Measurements from ENCODE around the gene HSPA12B. TPM values are rescaled to one million over a fixed set of nuclear protein-coding genes. Genes with fewer than 3 reads are reported as not detected.

The HSPA12B gene, protein sequence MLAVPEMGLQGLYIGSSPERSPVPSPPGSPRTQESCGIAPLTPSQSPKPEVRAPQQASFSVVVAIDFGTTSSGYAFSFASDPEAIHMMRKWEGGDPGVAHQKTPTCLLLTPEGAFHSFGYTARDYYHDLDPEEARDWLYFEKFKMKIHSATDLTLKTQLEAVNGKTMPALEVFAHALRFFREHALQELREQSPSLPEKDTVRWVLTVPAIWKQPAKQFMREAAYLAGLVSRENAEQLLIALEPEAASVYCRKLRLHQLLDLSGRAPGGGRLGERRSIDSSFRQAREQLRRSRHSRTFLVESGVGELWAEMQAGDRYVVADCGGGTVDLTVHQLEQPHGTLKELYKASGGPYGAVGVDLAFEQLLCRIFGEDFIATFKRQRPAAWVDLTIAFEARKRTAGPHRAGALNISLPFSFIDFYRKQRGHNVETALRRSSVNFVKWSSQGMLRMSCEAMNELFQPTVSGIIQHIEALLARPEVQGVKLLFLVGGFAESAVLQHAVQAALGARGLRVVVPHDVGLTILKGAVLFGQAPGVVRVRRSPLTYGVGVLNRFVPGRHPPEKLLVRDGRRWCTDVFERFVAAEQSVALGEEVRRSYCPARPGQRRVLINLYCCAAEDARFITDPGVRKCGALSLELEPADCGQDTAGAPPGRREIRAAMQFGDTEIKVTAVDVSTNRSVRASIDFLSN
- total RNA-seq (2021) (not detected in 2 replicates), Bru-seq, nascent RNA (percentile 4 among the genes with signal in this experiment), BruChase-seq, experiment 1, labeled RNA remaining after a 2-hour chase (percentile 10 among the genes with signal in this experiment), BruChase-seq, experiment 2, labeled RNA remaining after a 6-hour chase (not detected)
- long read RNA-seq, result 0 reads

DNA sequence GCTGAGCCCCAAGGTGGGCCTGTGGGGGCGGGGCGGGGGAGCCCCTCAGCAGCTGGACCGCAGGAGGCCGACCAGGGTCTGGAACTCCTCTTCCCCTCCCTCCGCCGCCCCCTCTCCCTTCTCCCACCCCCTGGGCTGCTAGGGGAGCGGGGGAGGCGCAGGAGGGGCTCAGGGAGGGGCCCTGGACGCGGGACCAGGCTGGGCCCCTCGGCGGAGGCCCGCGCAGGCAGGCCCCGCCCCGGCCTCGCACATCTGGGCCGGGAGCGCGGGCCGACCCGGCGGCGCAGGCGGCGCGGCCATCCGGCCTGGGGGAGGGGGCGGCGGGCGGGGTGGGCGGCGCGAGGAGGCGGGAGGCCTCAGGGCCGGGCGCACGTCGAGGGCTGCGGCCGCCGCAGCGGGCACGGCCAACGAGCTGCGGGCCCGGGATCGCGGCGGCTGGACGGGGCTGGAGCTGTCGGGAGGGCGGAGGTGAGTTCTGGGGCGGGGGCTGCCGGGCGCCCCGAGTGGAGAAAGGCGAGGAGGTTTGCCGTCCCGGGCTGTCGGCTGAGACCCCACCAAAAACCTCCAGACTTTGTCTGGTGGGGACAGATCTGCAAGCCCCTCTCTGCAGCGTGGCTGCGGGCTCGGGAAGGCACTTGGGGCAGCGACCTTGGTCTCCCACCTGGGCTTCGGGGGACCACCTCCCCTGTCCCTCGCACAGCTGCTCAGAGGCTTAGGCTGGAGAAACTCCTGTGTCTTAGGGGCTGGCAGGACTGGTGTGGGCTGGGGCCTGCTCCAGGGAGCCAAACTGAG lies at the start of gene HSPA12B:
TSS of gene HSPA12B (plus strand) at position 359 of the 792 bp plus-strand sequence. CDS start 5,990 bp downstream, outside the sequence.
- no peak for TF ChIP-seq EZH2 (IDR thresholded peaks at IDR 0.05; ENCODE audit: borderline replicate concordance, low read depth, low read length, poor library complexity, severe bottlenecking)
- no peak for TF ChIP-seq CTCF (conservative IDR thresholded peaks at IDR 0.05; ENCODE audit: low read depth, low read length)
- Histone ChIP-seq H3K4me1 (ENCODE audit: insufficient read depth, low read length, poor library complexity, severe bottlenecking) (peaks cover 3% of the 10 kb centered on the region), H3K9me3 (ENCODE audit: low read depth, low read length, poor library complexity, severe bottlenecking) (no peaks in the 10 kb centered on the region), H3K27me3 (replicated peaks; ENCODE audit: insufficient read depth, low read depth, low read length, poor library complexity) (no peaks in the 10 kb centered on the region), H3K36me3 (ENCODE audit: insufficient read depth, low read length, poor library complexity, severe bottlenecking) (no peaks in the 10 kb centered on the region), H3K4me3 (ENCODE audit: low read depth, low read length, poor library complexity, severe bottlenecking) (no peak within 1 kb of the TSS), H3K27ac (ENCODE audit: low read depth, low read length, poor library complexity, severe bottlenecking) (no peak within 1 kb of the TSS)
- BruUV-seq (replicated peaks), result no TSS peak
- DNase-seq (ENCODE audit: low spot score), result no peak
- ChIA-PET CTCF (interaction anchor here (0.5 kb wide), 1 partner anchor 10 kb away, joined by 3 read pairs; no protein-coding TSS in a partner anchor), POLR2A (ENCODE audit: low non-redundant PET) (no interaction called here)
- intact Hi-C loops (cut with micrococcal nuclease; ENCODE audit: unreplicated experiment), result no loop called here

DNA sequence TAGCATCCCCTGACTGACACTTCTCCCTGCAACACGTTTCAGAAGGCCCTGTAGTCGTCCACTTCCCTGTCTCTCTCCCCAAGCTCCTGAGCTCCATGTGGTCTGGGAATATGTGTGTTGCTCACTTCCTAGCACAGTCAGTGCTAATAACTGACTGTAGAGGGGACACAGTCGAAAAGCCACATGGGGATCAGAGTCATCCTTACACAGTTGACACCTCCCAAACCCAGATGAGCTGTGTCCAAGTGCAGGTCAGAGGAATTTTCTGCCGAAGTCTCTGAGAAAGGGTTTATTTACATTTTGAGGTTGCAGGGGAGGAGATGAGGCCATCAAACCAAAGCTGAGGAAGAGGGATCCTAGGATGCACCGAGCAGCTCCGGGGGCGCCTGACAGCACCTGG lies 47.1 kb upstream of the HSPA12B start:
- Histone ChIP-seq H3K27ac (ENCODE audit: low read depth, low read length, poor library complexity, severe bottlenecking) (no peak overlapping the region), H3K36me3 (ENCODE audit: insufficient read depth, low read length, poor library complexity, severe bottlenecking) (no peaks in the 10 kb centered on the region), H3K4me1 (ENCODE audit: insufficient read depth, low read length, poor library complexity, severe bottlenecking) (peaks cover 4% of the 10 kb centered on the region), H3K9me3 (ENCODE audit: low read depth, low read length, poor library complexity, severe bottlenecking) (no peaks in the 10 kb centered on the region), H3K27me3 (replicated peaks; ENCODE audit: insufficient read depth, low read depth, low read length, poor library complexity) (no peaks in the 10 kb centered on the region), H3K4me3 (ENCODE audit: low read depth, low read length, poor library complexity, severe bottlenecking) (no peak overlapping the region)
- DNase-seq (ENCODE audit: low spot score), result no peak
- intact Hi-C loops (cut with micrococcal nuclease; ENCODE audit: unreplicated experiment), result no loop called here
- ChIA-PET CTCF (no interaction called here), POLR2A (ENCODE audit: low non-redundant PET) (no interaction called here)
- no peak for TF ChIP-seq EZH2 (IDR thresholded peaks at IDR 0.05; ENCODE audit: borderline replicate concordance, low read depth, low read length, poor library complexity, severe bottlenecking)
- TF ChIP-seq CTCF (conservative IDR thresholded peaks at IDR 0.05; ENCODE audit: low read depth, low read length), result no peak
- no TSS peak for BruUV-seq (replicated peaks)

GRCh38 chr20:3686421-3686820 lies 46.1 kb upstream of the HSPA12B start:
- ChIA-PET POLR2A (ENCODE audit: low non-redundant PET) (no interaction called here), CTCF (no interaction called here)
- peaks cover 4% of the 10 kb centered on the region for H3K4me1 ChIP-seq (ENCODE audit: insufficient read depth, low read length, poor library complexity, severe bottlenecking)
- H3K4me3 ChIP-seq (ENCODE audit: low read depth, low read length, poor library complexity, severe bottlenecking), result no peak overlapping the region
- no peak overlapping the region for H3K27ac ChIP-seq (ENCODE audit: low read depth, low read length, poor library complexity, severe bottlenecking)
- no peaks in the 10 kb centered on the region for H3K36me3 ChIP-seq (ENCODE audit: insufficient read depth, low read length, poor library complexity, severe bottlenecking)
- intact Hi-C loops (cut with micrococcal nuclease; ENCODE audit: unreplicated experiment), result no loop called here
- H3K9me3 ChIP-seq (ENCODE audit: low read depth, low read length, poor library complexity, severe bottlenecking), result no peaks in the 10 kb centered on the region
- BruUV-seq (replicated peaks), result no TSS peak
- no peak for DNase-seq (ENCODE audit: low spot score)
- TF ChIP-seq CTCF (conservative IDR thresholded peaks at IDR 0.05; ENCODE audit: low read depth, low read length) (no peak), EZH2 (IDR thresholded peaks at IDR 0.05; ENCODE audit: borderline replicate concordance, low read depth, low read length, poor library complexity, severe bottlenecking) (no peak)
- H3K27me3 ChIP-seq (replicated peaks; ENCODE audit: insufficient read depth, low read depth, low read length, poor library complexity), result no peaks in the 10 kb centered on the region

Data from A673 (cell line).